Skeletal muscle tissue (tissue), 4 donors: ENCODE measurements around the gene CLIC5. TPM values are rescaled to one million over a fixed set of nuclear protein-coding genes. Genes with fewer than 3 reads are reported as not detected.

Experiments
- H3K27ac ChIP-seq: one replicate; pipeline ENCODE4 v1.7.0; 2013; ENCODE audit warnings: mild to moderate bottlenecking, low read depth, low read length, inconsistent platforms
- H3K27me3 ChIP-seq, 3 donors: one replicate each; pipeline ENCODE4 v1.7.0; 2013; ENCODE audit warnings: low read length in 3 of 3; ENCODE audit not compliant: control insufficient read depth in 3 of 3, insufficient read depth in 3 of 3
- H3K36me3 ChIP-seq, 3 donors: one replicate each; pipeline ENCODE4 v1.7.0; 2013; ENCODE audit warnings: low read length in 3 of 3; ENCODE audit not compliant: control insufficient read depth in 3 of 3, insufficient read depth in 3 of 3
- H3K4me1 ChIP-seq, 3 donors: one replicate each; pipeline ENCODE4 v1.7.0; 2013; ENCODE audit warnings: low read length in 3 of 3, mild to moderate bottlenecking in 3 of 3; ENCODE audit not compliant: control insufficient read depth in 3 of 3, insufficient read depth in 3 of 3
- H3K4me3 ChIP-seq, 3 donors: one replicate each; pipeline ENCODE4 v1.7.0; 2013; ENCODE audit warnings: low read length in 3 of 3
- H3K9ac ChIP-seq, 3 donors: one replicate each; pipeline ENCODE4 v1.7.0; 2013; ENCODE audit warnings: low read length in 3 of 3, mild to moderate bottlenecking in 3 of 3, moderate library complexity in 2 of 3, low read depth in 1 of 3
- H3K9me3 ChIP-seq, 3 donors: one replicate each; pipeline ENCODE4 v1.7.0; 2013; ENCODE audit warnings: low read length in 3 of 3; ENCODE audit not compliant: control insufficient read depth in 3 of 3
- total RNA-seq: library from RNA; depleted of rRNA; stranded (reverse); fragments of >200 nt; gene quantifications from one replicate; pipeline ENCODE4 v1.2.3, GENCODE V29; 2014
- donor health status: Osteomylitis.

Gene CLIC5
- total RNA-seq, 1 donor from 2014 or later: 7.8 TPM

DNA sequence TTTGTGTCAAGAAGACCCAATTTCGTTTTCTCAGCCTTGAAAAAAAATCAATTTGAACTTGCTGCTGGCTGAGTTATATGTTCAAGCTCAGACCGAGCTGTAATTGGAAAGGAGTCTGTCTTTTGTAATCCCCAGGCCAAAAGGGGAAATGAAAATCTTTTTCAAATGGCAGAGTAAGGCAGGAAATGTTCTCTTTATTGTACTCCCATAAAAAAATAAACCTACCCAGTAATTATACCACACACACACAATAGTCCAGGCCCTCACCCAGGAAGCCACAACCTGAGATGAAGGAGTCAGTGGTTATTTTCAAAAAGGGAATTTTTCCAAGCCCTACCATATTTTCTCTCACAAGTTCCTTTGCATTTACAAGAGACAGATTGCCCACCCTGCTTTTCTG is 45.3 kb downstream of the CLIC5 start:
- H3K9me3 ChIP-seq: no peaks in the 10 kb centered on the region
- H3K4me1 ChIP-seq: peaks cover 53 to 74% (median 54%) of the 10 kb centered on the region in 3 donors
- H3K36me3 ChIP-seq: no peaks in the 10 kb centered on the region
- peak overlapping the region; percentile 38 for H3K27ac ChIP-seq
- H3K4me3 ChIP-seq: no peak overlapping the region
- H3K27me3 ChIP-seq: no peaks in the 10 kb centered on the region
- H3K9ac ChIP-seq: no peak overlapping the region

DNA sequence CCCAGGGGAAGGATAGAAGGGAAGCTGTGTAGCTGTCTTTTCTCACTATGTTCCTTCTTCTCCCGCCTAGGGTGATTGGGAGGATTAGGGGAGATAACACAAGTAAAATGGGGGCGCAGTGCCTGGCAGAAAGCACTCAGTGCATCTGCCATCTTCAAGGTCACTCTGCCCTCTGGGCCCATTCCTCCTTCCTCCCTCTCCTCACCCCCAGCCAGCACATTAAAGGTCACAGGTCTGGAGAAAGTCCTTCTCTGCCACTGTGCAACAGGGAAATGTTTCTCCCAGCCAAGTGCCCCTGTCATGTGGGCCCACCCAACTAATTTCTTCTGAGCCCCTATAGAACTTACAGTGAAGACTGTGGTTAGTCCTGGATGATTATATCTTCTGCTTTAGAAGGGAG is 45.8 kb downstream of the CLIC5 start:
- H3K9ac ChIP-seq: no peak overlapping the region
- H3K36me3 ChIP-seq: no peaks in the 10 kb centered on the region
- H3K9me3 ChIP-seq: no peaks in the 10 kb centered on the region
- H3K4me1 ChIP-seq: peaks cover 53 to 78% (median 54%) of the 10 kb centered on the region in 3 donors
- H3K4me3 ChIP-seq: no peak overlapping the region
- H3K27ac ChIP-seq: peak overlapping the region; percentile 38
- no peaks in the 10 kb centered on the region for H3K27me3 ChIP-seq

DNA sequence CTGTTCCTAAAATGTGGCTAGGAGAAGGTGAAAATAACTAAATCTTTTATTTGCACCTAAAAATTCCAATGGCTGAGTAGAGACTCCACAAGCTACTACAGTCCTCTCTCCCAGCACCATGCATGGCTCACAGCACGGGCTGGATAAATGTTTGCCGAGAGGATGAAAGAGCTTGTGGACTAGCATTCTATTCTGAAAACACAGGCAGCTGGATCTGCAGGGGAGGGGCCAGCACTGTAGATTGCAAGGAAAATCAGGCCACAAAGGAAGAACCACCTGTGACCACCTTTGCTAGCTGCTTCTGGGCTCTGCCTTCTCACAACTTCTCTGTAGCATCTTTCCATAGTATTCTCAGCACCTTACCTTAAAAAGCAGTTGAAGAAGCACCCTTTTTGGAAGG is 46.6 kb downstream of the CLIC5 start:
- H3K27me3 ChIP-seq: no peaks in the 10 kb centered on the region
- no peak overlapping the region for H3K9ac ChIP-seq
- H3K4me3 ChIP-seq: no peak overlapping the region
- no peak overlapping the region for H3K27ac ChIP-seq
- no peaks in the 10 kb centered on the region for H3K9me3 ChIP-seq
- peaks cover 0 to 4% (median 0%) of the 10 kb centered on the region in 3 donors for H3K36me3 ChIP-seq
- H3K4me1 ChIP-seq: peaks cover 53 to 78% (median 54%) of the 10 kb centered on the region in 3 donors

DNA sequence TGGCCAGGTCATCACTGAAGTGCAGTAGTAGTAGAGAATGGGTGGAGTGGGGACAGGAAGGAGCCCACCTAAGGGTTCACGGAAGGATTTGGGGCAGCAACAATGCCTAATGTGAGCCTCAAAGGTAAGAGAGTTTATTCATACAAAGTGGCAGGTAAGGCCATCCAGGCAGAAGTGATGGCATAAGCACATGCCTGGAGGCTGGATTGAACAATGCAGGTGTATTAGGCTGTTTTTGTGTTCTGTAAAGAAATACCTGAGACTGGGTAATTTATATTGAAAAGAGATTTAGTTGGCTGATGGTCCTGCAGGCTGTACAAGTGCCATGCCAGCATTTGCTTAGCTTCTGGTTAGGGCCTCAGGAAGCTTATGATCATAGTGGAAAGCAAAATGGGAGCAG is 48.3 kb downstream of the CLIC5 start:
- no peak overlapping the region for H3K4me3 ChIP-seq
- H3K9ac ChIP-seq: no peak overlapping the region
- peaks cover 42 to 63% (median 44%) of the 10 kb centered on the region in 3 donors for H3K4me1 ChIP-seq
- no peaks in the 10 kb centered on the region for H3K27me3 ChIP-seq
- H3K9me3 ChIP-seq: no peaks in the 10 kb centered on the region
- peaks cover 0 to 4% (median 0%) of the 10 kb centered on the region in 3 donors for H3K36me3 ChIP-seq
- no peak overlapping the region for H3K27ac ChIP-seq

DNA sequence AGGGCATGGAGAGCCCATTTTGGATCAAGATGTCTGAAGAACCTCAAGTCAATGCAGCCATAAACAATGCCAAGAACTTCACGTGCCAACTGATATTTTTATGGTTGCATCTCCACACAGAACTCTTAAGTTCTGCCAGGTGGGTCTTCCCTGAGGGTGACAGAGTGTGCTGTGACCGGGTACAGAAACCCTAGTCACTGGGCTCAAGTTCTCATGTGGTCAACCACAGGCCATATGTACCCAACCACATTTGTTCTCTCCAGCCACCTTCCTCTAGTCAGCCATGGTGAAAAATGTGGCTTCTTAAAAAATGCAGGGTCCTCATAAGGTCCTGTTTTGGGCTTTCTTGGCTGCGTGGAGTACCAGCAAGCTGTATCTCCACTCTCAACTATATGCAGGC is 48.9 kb downstream of the CLIC5 start:
- Histone ChIP-seq H3K4me3 (no peak overlapping the region), H3K9ac (no peak overlapping the region), H3K9me3 (no peaks in the 10 kb centered on the region), H3K27ac (no peak overlapping the region), H3K4me1 (peaks cover 39 to 58% (median 40%) of the 10 kb centered on the region in 3 donors), H3K36me3 (peaks cover 0 to 4% (median 0%) of the 10 kb centered on the region in 3 donors), H3K27me3 (no peaks in the 10 kb centered on the region)

DNA sequence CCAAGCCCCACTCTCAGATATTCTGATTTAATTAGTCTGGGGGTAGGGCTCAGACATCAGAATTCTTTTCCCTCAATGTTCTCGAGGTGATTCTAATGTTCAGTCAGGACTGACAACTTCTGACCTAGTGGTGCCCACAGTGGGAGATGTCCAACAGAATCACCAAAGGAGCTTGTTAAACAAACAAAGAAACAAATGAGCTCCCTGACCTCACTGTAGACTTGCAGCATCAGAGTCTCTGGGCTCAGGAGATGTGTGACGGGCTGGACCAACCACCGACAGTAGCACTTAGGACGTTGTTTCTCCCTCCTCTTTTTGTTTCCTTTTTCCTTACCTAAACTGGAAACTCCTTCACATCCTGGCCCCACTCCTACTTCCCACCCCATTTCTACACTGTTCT is 49.3 kb downstream of the CLIC5 start:
- Histone ChIP-seq H3K36me3 (peaks cover 0 to 4% (median 0%) of the 10 kb centered on the region in 3 donors), H3K27ac (no peak overlapping the region), H3K9me3 (no peaks in the 10 kb centered on the region), H3K27me3 (no peaks in the 10 kb centered on the region), H3K4me3 (no peak overlapping the region), H3K9ac (no peak overlapping the region), H3K4me1 (peaks cover 35 to 54% (median 39%) of the 10 kb centered on the region in 3 donors)

DNA sequence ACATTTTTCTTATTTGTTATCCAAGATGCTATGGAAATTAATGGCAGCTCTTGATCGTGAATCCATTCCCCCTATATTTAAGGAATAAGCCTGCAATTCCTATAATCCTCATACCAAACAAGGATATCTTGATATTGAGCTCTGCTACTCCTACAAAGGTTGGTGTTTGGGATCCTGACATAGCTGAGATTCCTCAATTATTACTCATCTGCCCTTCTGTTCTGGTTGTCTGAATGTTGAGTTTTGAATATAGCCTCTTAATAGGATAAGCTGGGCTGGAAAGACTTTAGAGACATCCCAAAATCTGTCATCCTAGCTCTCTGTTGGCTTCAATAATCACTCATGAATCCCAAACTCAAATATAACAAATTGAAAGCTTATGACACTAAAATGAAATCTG is 49.9 kb downstream of the CLIC5 start:
- Histone ChIP-seq H3K27ac (peak overlapping the region; percentile 21), H3K4me1 (peaks cover 31 to 48% (median 37%) of the 10 kb centered on the region in 3 donors), H3K9ac (no peak overlapping the region), H3K27me3 (no peaks in the 10 kb centered on the region), H3K36me3 (peaks cover 0 to 4% (median 0%) of the 10 kb centered on the region in 3 donors), H3K9me3 (no peaks in the 10 kb centered on the region), H3K4me3 (no peak overlapping the region)

DNA sequence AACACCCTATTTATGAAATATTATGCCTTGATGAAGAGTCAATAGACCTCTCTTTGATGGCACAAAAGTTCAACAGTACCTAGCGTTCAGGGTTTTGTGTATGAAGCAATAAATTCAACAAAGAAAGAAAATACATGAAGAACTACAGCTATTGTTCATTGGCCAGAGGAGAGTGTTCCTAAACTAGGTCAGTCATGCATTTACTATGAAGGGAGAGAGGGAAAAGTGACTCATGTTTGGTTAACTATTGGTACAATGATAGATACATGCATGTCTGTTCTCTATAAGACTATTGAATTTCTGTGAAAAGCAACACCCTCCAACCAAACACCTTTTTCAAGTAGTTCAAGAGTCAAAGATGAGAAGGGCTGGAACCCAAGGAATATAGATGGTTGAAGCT is 50.7 kb downstream of the CLIC5 start:
- H3K36me3 ChIP-seq: peaks cover 0 to 4% (median 0%) of the 10 kb centered on the region in 3 donors
- peaks cover 30 to 48% (median 34%) of the 10 kb centered on the region in 3 donors for H3K4me1 ChIP-seq
- H3K9ac ChIP-seq: no peak overlapping the region
- H3K27ac ChIP-seq: peak overlapping the region; percentile 21
- H3K9me3 ChIP-seq: no peaks in the 10 kb centered on the region
- H3K4me3 ChIP-seq: no peak overlapping the region
- H3K27me3 ChIP-seq: no peaks in the 10 kb centered on the region

DNA sequence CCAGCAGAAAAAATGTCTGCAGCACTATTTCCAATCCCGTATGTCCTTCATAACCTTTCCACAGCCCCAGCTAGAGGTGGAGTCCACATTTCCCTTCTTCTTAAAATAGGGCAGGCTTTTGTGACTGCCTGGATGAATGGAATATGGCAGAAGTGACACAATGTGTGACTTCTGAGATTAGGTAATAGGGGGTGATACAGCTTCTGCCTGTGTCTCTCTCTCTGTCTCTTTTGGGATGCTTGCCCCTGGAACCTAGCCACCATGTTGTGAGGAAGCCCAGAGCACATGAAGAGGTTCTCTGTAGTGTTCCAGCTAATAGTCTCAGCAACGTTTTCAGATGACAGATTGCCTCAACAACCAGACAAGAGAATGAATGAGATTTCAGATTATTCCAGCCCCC is 51.4 kb downstream of the CLIC5 start:
- H3K27ac ChIP-seq: no peak overlapping the region

DNA sequence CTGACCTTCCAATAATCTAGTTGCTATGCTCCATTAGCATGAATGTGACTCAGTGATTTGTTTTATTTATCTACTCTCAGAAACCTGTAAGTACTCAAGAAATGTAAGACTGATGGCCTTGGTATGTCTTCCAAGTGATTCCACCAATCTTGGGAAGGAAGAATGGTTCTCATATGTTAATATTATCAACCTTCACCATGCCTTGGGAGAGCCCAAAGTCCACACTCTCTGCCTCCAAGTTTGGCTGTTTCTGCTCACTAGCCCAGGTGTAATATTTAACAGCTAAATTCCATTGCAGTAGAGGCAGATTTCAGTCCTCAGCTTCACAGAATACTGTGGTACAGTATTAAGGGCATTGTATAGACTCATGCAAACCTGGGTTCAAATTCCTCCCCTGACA is 51.8 kb downstream of the CLIC5 start:
- Histone ChIP-seq H3K4me3 (no peak overlapping the region), H3K36me3 (peaks cover 0 to 4% (median 0%) of the 10 kb centered on the region in 3 donors), H3K4me1 (peaks cover 28 to 40% (median 31%) of the 10 kb centered on the region in 3 donors), H3K27ac (no peak overlapping the region), H3K27me3 (no peaks in the 10 kb centered on the region), H3K9ac (no peak overlapping the region), H3K9me3 (no peaks in the 10 kb centered on the region)

More for the DNA sequence above, 51.4 kb downstream of the CLIC5 start:
- H3K27me3 ChIP-seq: no peaks in the 10 kb centered on the region
- no peak overlapping the region for H3K9ac ChIP-seq
- H3K4me3 ChIP-seq: no peak overlapping the region
- peaks cover 31 to 42% (median 33%) of the 10 kb centered on the region in 3 donors for H3K4me1 ChIP-seq
- H3K9me3 ChIP-seq: no peaks in the 10 kb centered on the region
- H3K36me3 ChIP-seq: peaks cover 0 to 4% (median 0%) of the 10 kb centered on the region in 3 donors
